GM19328 (cell line): ENCODE measurements around the gene SLC35F3.

Source experiments
- ATAC-seq: cut with Tn5 transposase; IDR thresholded peaks from one replicate; pipeline ENCODE4 v1.9.1; 2021; ENCODE audit warnings: mild to moderate bottlenecking, moderate library complexity; ENCODE audit not compliant: unreplicated experiment

The SLC35F3 gene

GRCh38 chr1:234309598-234310459 lies 405.4 kb downstream of the SLC35F3 start:
- ATAC-seq: peak; percentile 76

GRCh38 chr1:234310460-234310817 lies 406.0 kb downstream of the SLC35F3 start:
- no peak for ATAC-seq

DNA sequence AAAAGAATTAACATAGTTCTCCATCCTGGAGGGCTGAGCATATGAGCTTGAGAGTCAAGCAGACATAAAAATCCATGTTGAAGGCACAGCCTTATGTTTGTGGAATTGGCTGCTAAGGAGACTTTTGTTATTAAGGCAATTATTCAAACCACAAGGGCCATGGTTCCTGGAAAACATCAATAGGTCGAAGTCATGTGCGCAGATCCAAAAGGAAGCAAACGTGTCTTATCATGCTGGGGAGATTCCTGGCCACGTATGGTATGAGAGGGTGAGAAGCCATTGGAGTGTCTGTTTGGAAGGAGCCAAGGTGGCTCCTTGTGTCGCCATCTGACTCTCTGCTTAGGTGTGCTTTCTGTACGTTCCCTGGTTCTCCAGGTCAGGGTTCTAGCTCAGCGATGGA lies 406.9 kb downstream of the SLC35F3 start:
- no peak for ATAC-seq

DNA sequence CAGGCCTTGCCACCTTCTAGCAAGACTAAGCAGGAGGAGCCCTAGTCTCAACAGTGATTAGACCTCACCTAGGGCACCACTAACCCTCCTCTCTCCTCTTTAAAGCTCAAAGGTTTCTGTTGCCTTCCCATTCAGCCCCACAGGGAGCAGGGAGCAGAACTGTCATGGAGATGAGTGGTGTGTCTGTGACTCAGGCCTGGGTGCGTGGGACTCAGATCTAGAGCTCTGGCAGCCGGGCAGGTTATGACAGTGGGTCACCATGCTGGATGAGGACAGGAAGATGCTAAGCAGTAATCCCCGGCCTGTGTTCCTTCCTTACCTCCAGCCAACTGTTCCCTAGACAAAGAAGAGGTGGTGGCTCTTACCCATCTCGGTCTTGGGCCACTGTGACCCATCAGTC lies 408.7 kb downstream of the SLC35F3 start:
- no peak for ATAC-seq

- no peak for ATAC-seq
Measured at GRCh38 chr1:234315091-234315541, 410.6 kb downstream of the SLC35F3 start.

GRCh38 chr1:234315588-234315987 lies 411.1 kb downstream of the SLC35F3 start:
- no peak for ATAC-seq

DNA sequence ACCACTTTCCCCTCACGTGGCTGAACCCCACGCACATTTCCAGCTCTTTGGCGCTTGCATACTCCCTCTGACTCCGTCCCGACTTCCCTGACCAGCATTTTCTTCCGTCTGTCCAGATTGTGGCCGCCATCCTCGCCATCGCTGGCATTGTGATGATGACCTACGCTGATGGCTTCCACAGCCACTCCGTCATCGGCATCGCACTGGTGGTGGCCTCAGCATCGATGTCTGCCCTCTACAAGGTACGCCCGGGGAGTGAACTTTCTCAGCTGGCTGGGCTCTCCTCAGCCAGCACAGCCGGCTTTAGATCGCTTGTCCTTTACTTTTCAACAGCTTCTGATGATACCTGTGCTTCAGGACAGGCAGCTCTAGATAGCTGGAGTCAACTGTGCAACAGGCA lies 412.0 kb downstream of the SLC35F3 start:
- no peak for ATAC-seq

DNA sequence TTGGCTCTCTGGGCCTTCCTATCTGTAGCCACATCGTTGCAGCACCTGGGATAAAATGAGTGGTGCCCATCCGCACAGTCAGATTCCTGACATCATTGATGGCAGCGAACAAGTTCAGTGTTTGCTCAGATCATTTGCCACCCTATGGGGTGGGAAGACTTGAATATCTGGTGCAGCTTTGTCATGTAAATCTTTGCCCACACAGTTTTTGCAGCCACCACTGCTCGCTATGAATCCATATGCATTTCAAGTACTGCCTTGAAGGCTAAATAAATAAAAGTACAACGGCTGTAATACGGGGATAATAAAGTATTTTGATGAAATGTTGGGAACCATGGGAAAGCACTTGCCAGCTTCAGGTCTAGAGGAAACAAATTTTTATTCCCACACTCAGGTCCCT lies 412.5 kb downstream of the SLC35F3 start:
- ATAC-seq: no peak

DNA sequence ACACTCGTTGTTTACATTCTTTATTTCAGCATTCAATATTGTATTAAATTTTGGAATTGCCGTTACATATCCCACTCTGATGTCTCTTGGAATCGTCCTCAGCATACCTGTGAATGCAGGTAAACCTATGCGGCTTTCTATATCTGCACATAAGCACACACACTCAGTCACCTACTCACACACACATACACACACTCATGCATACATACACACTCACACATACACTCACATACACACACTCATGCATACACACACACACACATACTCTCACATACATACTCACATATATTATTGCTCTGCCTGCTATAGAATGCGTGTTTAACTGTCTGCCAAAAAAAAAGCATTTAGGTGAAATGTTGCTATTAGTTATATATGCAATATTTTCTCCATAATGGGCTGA lies 415.6 kb downstream of the SLC35F3 start:
- no peak for ATAC-seq

GRCh38 chr1:234320549-234320948 lies 416.1 kb downstream of the SLC35F3 start:
- no peak for ATAC-seq

DNA sequence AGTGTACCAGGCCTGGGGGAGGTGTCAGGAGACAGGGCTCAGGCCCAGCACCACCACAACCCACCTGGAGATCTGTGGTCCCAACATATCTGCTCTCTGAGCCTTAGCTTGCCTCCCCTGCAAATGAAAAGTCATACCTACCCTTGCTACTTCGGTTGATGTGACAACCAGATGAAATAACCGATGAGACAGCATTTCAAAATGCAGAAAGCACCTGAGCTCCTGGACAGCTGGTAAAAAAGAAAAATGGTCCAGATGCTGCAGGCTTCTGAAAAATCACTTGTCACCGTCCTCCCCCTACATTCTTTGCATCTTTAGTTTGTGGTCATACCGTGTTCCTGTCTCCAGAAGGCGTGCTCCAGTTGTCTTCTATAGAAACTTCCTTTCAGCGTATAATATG lies 416.8 kb downstream of the SLC35F3 start:
- no peak for ATAC-seq

- no peak for ATAC-seq
Measured at GRCh38 chr1:234322097-234322496, 417.6 kb downstream of the SLC35F3 start.

GRCh38 chr1:234322979-234323378 lies 418.5 kb downstream of the SLC35F3 start:
- no peak for ATAC-seq

- ATAC-seq: no peak
Measured at GRCh38 chr1:234324821-234325220, 420.3 kb downstream of the SLC35F3 start.

GRCh38 chr1:234325878-234326496 lies 421.5 kb downstream of the SLC35F3 start:
- ATAC-seq: no peak

GRCh38 chr1:234326497-234327366 lies 422.3 kb downstream of the SLC35F3 start:
- no peak for ATAC-seq

GRCh38 chr1:234327577-234328164 lies 423.2 kb downstream of the SLC35F3 start:
- no peak for ATAC-seq

DNA sequence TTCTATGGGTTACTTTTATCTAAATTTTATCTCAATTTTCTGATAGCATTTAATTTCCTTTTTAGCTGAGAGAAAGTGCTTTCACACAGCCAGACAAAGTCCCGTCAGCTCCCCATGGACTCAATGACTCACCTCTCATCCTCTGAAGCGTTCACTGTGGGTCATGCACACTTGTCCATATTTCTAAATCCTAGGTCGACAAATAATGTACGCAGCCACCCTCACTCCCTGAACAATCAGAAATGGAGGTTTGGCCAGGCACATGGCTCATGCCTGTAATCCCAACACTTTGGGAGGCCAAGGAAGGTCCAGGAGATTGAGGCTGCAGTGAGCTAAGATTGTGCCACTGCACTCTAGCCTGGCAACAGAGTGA lies 426.4 kb downstream of the SLC35F3 start:
- no peak for ATAC-seq

DNA sequence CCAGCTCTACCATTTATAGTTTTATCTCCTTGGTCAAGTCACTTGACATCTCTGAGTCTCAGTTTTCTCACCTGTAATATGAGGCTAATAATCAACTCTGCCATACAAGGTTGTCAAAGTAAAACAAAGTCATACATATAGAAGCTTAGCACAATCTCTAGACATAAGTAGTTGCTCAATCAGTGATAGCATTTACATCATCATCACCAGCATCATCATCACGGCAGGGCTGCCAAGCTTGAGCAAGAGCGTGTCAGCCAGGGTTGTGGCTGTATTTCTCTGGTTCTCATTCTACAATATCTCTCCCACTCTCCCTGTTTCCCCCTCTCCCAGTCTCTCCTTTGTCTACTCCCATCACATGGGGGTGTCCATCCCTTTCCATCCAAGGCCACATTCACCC lies 427.0 kb downstream of the SLC35F3 start:
- ATAC-seq: no peak

GRCh38 chr1:234336359-234336758 lies 431.9 kb downstream of the SLC35F3 start:
- no peak for ATAC-seq

DNA sequence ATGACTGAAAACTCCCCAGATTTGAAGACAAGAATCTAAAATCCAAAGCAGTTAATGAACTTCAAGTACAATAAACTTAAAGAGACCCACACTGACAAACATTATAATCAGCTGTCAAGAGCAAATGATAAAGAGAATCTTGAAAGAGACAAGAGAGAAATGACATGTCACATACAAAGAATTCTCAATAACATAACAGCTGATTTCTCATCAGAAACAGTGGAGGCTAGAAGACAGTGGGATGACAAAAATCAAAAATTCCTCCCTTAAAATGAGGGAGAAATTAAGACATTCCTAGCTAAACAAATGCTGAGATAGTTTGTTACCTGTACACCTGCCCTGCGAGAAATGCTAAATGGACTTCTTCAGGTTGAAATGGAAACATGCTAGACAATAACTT lies 432.8 kb downstream of the SLC35F3 start:
- ATAC-seq: no peak
